AG04449 (cell line): ENCODE results near the gene TRABD.

Experiments used
- CTCF ChIA-PET: fragments of 350-600 bp; formaldehyde crosslinking; extraction: SDS; loops from one replicate; lab custom pipeline; 2021; ENCODE audit warnings: antibody characterized with exemption; lab: Yijun Ruan, JAX
- POLR2A ChIA-PET: fragments of 400-600, 350-600 bp; formaldehyde crosslinking; extraction: SDS; loops from one replicate; lab custom pipeline; 2020; ENCODE audit warnings: antibody characterized with exemption, inconsistent platforms; lab: Yijun Ruan, JAX
- DNase-seq: peaks from one replicate; pipeline ENCODE4 v3.0.0-alpha.2; 2010; ENCODE audit warnings: low read depth, low spot score
- H3K4me3 ChIP-seq: 2 replicates; pipeline ENCODE4 v1.5.1; 2011; ENCODE audit warnings: low read depth, mild to moderate bottlenecking, control low read depth, low read length
- TF ChIP-seq, protein P1 (sequence below): IDR thresholded peaks from one replicate; pipeline ENCODE4 v1.5.1; 2011; ENCODE audit warnings: mild to moderate bottlenecking, moderate library complexity, low read length, control low read depth, inconsistent platforms; ENCODE audit not compliant: insufficient read depth; ENCODE audit errors: missing control alignments

Gene TRABD

DNA sequence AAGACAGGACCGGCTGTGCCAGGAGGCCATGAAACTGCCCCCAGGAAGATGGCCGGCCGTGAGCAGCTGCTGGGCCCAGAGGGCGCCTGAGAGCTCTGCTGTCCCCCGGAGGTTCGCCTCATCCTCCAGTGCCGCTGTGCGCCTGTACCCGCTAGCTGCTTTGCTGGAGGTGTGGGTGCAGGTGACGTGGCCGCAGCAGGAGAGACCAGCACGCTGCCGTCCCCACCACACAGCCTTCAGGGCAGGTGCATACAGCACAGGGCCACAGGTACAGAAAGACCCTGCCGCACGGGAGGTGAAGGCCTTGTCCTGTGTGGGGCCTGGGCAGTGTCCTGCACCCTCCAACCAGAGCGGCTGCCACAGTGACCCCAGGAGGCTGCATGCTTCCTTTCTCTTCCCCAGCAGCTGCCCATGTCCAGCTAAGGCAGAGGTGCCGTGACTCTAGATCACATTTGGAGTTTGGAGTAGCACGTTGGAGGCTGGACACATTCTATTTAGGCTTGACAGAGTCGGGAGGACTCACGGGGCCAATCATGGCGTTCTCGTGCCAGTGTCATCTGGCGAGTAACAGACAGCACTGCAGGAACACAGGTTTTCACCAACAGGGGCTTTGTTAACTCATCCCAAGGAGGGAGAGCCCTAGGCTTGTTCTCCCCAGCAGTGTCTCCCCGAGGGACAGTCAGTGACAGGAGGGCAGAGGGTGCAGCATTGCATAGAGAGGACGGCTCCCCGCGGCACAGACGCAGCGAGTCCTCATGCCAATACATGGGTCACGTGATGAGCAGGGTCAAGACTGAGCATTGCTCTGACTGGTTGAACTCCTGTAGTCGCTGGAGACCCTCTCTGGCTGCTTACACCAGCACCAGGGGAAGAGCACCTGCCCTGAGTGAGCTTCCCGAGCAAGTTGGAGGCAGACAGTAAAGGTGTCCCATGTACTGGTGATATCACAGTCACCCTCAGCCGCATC, 33.9 kb upstream of the TRABD start:
- H3K4me3 ChIP-seq = no peak overlapping the region
- ChIA-PET CTCF (interaction anchor here (1.6 to 7.7 kb wide), 4 partner anchors 55 to 90 kb away, joined by 4 to 58 read pairs (median 7); no protein-coding TSS in a partner anchor), POLR2A (no interaction called here)
- no peak for DNase-seq
- TF ChIP-seq, protein P1, sequence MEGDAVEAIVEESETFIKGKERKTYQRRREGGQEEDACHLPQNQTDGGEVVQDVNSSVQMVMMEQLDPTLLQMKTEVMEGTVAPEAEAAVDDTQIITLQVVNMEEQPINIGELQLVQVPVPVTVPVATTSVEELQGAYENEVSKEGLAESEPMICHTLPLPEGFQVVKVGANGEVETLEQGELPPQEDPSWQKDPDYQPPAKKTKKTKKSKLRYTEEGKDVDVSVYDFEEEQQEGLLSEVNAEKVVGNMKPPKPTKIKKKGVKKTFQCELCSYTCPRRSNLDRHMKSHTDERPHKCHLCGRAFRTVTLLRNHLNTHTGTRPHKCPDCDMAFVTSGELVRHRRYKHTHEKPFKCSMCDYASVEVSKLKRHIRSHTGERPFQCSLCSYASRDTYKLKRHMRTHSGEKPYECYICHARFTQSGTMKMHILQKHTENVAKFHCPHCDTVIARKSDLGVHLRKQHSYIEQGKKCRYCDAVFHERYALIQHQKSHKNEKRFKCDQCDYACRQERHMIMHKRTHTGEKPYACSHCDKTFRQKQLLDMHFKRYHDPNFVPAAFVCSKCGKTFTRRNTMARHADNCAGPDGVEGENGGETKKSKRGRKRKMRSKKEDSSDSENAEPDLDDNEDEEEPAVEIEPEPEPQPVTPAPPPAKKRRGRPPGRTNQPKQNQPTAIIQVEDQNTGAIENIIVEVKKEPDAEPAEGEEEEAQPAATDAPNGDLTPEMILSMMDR = no peak

DNA sequence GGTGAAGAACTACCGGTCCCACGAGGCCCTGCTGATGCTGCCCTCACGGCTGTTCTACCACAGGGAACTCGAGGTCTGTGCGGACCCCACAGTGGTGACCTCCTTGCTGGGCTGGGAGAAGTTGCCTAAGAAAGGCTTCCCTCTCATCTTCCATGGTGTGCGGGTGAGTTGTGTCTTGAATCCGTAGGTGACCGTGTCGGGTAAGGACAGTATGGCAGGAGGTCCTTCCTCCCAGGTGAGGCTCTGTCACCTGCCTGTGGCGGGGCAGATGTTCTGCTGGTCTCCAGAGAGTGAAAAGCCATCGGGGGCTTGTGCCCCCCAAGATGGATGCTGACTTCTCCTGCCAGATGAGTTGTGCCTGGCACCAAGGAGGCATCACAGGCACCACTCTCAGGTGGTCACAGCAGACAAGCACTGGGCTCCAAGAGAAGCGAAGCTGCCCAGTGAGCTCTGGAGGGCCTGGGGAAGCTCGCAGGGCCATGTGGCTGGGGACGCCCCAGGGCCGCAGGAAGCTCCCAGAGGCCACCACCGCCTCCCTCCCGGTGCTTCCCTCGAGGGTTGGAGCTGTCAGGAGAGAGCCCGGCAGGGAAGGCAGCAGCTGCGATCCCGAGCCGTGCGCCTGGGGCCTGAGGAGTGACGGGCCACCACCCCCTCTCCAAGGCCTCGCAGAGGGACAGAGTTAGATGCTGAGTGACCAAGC, 32.5 kb upstream of the TRABD start:
- H3K4me3 ChIP-seq = no peak overlapping the region
- TF ChIP-seq, protein P1 = no peak
- POLR2A ChIA-PET = no interaction called here
- CTCF ChIA-PET = interaction anchor here (1.1 to 1.7 kb wide), 2 partner anchors 58 to 59 kb away, joined by 3 to 6 read pairs; no protein-coding TSS in a partner anchor
- no peak for DNase-seq

DNA sequence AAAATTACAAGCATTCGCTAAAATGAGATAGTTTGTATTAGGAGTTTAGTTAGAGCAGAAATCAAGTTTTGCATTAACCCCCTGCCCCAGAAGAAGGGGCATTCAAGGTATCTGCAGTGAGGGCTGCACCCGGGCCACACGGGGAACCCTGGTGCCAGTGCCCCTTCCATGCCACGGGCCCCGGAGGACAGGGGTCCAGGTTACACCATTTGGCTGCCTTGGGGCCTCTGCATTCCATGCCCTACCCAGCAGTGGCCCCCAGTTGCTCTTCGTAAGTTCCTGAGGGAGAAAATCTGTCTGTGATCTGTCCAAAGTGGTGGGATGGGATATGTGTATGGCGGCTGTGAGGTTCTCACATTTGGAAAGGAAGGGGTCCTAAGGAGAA, 32.0 kb upstream of the TRABD start:
- DNase-seq = no peak
- POLR2A ChIA-PET = no interaction called here
- CTCF ChIA-PET = interaction anchor here (1.1 to 1.2 kb wide), 2 partner anchors 8 to 57 kb away, joined by 3 to 4 read pairs; no protein-coding TSS in a partner anchor
- no peak overlapping the region for H3K4me3 ChIP-seq
- TF ChIP-seq, protein P1 = no peak

DNA sequence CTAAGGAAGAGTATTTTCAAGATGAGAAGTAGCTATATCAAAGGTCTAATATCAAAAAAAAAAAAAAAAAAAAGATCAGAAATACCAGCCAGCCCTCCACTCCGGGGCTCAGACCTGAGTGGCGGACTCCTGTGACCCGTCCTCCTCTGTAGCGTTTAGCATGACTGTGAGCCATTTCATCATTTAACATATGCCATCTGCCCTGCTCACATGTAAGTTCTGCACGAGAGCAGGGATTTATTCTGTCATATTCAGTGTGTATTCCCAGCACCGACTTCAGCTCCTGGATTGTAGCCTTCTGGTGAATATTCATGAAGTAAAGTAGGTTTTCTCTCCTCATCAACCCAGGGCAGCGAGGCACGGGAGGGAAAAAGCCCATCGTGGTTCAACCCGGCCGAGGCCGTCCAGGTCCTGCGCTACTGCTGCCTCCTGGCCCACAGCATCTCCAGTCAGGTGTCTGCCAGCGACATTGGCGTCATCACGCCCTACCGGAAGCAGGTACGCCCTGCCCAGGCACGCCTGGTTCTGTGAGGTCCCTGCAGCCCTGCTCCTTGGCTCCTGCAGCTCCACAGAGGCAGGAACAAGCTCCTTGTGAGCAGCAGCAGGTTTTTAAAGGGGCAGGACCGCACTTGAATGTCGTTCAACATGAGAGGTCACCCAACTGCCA, 27.9 kb upstream of the TRABD start:
- POLR2A ChIA-PET = no interaction called here
- CTCF ChIA-PET = interaction anchor here (0.7 to 3.3 kb wide), 3 partner anchors 9 to 26 kb away, joined by 3 to 12 read pairs (median 4); no protein-coding TSS in a partner anchor
- TF ChIP-seq, protein P1 = no peak
- H3K4me3 ChIP-seq = no peak overlapping the region
- DNase-seq = no peak

DNA sequence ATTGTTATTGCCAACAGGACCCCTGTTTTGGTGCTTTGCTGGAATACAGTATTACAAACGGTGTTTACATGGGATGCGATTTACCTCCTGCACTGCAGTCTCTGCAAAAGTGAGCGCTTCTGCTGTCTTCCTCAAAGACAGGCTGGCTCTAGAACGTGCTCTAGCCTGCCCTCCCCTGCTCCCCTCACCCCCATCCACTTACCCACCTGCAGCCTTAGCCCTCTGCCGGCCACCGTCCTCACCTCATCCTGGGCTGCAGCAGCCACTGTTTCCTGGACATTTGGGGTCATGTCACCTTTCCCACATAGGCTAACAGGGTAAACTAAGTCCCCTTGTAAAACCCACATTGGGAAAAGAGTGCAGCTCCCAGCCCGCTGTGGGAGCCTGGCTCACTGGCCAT, 24.8 kb upstream of the TRABD start:
- TF ChIP-seq, protein P1 = no peak
- no peak for DNase-seq
- CTCF ChIA-PET = interaction anchor here (1.1 kb wide), 1 partner anchor 12 kb away, joined by 3 read pairs; no protein-coding TSS in a partner anchor
- POLR2A ChIA-PET = no interaction called here
- H3K4me3 ChIP-seq = no peak overlapping the region
